B cell (primary cell): ENCODE results near the gene FNDC11. TPM values are rescaled to one million over a fixed set of nuclear protein-coding genes. Genes with fewer than 3 reads are reported as not detected.

Experiments
- ATAC-seq: fragments of 200-7000 bp; cut with Tn5 transposase; one replicate; pipeline ENCODE4 v1.10.0; 2021; ENCODE audit warnings: low read depth, mild to moderate bottlenecking, moderate number of reproducible peaks, moderate library complexity
- CTCF ChIA-PET: fragments of 350-600 bp; sonication (Branson Sonifier 250); formaldehyde crosslinking; loops from one replicate; lab custom pipeline; 2021; ENCODE audit warnings: antibody characterized with exemption, inconsistent platforms; lab: Charles Lee
- POLR2A ChIA-PET: fragments of 350-600 bp; sonication (Branson Sonifier 250); formaldehyde crosslinking; loops from one replicate; lab custom pipeline; 2021; ENCODE audit warnings: antibody characterized with exemption; lab: Charles Lee
- DNase-seq: peaks from one replicate; pipeline ENCODE4 v3.0.0; 2013
- H2AFZ ChIP-seq: 2 replicates; pipeline ENCODE4 v1.6.1; 2012; ENCODE audit warnings: mild to moderate bottlenecking, low read depth, low read length; ENCODE audit not compliant: insufficient read depth, poor library complexity, severe bottlenecking
- H3K27ac ChIP-seq, 2 donors: 1 replicate in 1 of 2; 2 replicates in 1 of 2; pipeline ENCODE4 v1.5.1; 2012 to 2013; ENCODE audit warnings: low read length in 2 of 2, mild to moderate bottlenecking in 2 of 2, moderate library complexity in 1 of 2
- H3K27me3 ChIP-seq, 4 experiments: fragments of 200-600 bp in 1 of 4; sonication (generic) in 1 of 4; replicated peaks in 1 of 4; 1 replicate in 2 of 4; 2 replicates in 2 of 4; pipeline versions ENCODE4 v1.6.1 to v1.7.0; 2013 to 2016; ENCODE audit warnings: low read length in 3 of 4, mild to moderate bottlenecking in 2 of 4, mixed read lengths in 1 of 4, moderate library complexity in 1 of 4; ENCODE audit not compliant: insufficient read depth in 4 of 4, control insufficient read depth in 3 of 4; ENCODE audit errors: control extremely low read depth in 1 of 4
- H3K36me3 ChIP-seq, 2 experiments: replicated peaks in 1 of 2; 1 replicate in 1 of 2; 2 replicates in 1 of 2; pipeline versions ENCODE4 v1.6.1 to v1.7.1; 2013; ENCODE audit warnings: low read length in 1 of 2; ENCODE audit not compliant: insufficient read depth in 2 of 2, control insufficient read depth in 1 of 2; ENCODE audit errors: control extremely low read depth in 1 of 2, extremely low read depth in 1 of 2
- H3K4me1 ChIP-seq, 2 donors: fragments of 200-600 bp in 1 of 2; sonication (generic) in 1 of 2; 1 replicate in 1 of 2; 2 replicates in 1 of 2; pipeline versions ENCODE4 v1.5.1 to v1.6.1; 2013 to 2017; ENCODE audit warnings: low read length in 2 of 2; ENCODE audit not compliant: control insufficient read depth in 2 of 2, insufficient read depth in 2 of 2
- H3K4me2 ChIP-seq: replicated peaks from 2 replicates; pipeline ENCODE3; 2012; ENCODE audit warnings: mild to moderate bottlenecking, low read depth, low read length; ENCODE audit not compliant: poor library complexity, severe bottlenecking
- H3K4me3 ChIP-seq, 5 experiments: fragments of 200-600 bp in 1 of 5; sonication (generic) in 1 of 5; 1 replicate in 3 of 5; 2 replicates in 2 of 5; pipeline versions ENCODE4 v1.5.1 to v1.7.0; 2011 to 2016; ENCODE audit warnings: low read length in 4 of 5, mild to moderate bottlenecking in 4 of 5, low read depth in 2 of 5, control low read depth in 1 of 5, moderate library complexity in 1 of 5; ENCODE audit not compliant: insufficient read depth in 1 of 5; ENCODE audit errors: control extremely low read depth in 1 of 5, extremely low read depth in 1 of 5
- H3K79me2 ChIP-seq: fragments of 200-600 bp; sonication (generic); one replicate; pipeline ENCODE4 v1.6.0; 2016; ENCODE audit warnings: low read length; ENCODE audit not compliant: control insufficient read depth, insufficient read depth
- H3K9ac ChIP-seq: fragments of 200-600 bp; sonication (generic); 2 replicates; pipeline ENCODE4 v1.6.1; 2017; ENCODE audit warnings: mild to moderate bottlenecking, low read length, moderate library complexity
- H3K9me3 ChIP-seq, 3 donors: one replicate each; pipeline versions ENCODE4 v1.6.1 to v1.7.1; 2013; ENCODE audit warnings: low read length in 2 of 3; ENCODE audit not compliant: control insufficient read depth in 2 of 3, insufficient read depth in 1 of 3; ENCODE audit errors: control extremely low read depth in 1 of 3
- H4K20me1 ChIP-seq: 2 replicates; pipeline ENCODE4 v1.6.0; 2012; ENCODE audit warnings: mild to moderate bottlenecking, low read length; ENCODE audit not compliant: insufficient read depth, control insufficient read depth, poor library complexity, severe bottlenecking
- H3K27ac Mint-ChIP-seq: one replicate; pipeline ENCODE4 v1.8.0; 2021; ENCODE audit warnings: mixed read lengths
- H3K27me3 Mint-ChIP-seq: one replicate; pipeline ENCODE4 v1.8.0; 2021; ENCODE audit warnings: mixed read lengths
- H3K4me1 Mint-ChIP-seq: one replicate; pipeline ENCODE4 v1.8.0; 2021; ENCODE audit warnings: mixed read lengths
- H3K4me3 Mint-ChIP-seq: one replicate; pipeline ENCODE4 v1.8.0; 2021; ENCODE audit warnings: mixed read lengths
- H3K9me3 Mint-ChIP-seq: one replicate; pipeline ENCODE4 v1.8.0; 2022; ENCODE audit warnings: mixed read lengths; ENCODE audit not compliant: insufficient read depth
- CTCF ChIP-seq: fragments of 200-600 bp; IDR thresholded peaks from one replicate; pipeline ENCODE4 v1.8.0; 2022; ENCODE audit warnings: antibody characterized with exemption, mild to moderate bottlenecking
- EZH2 ChIP-seq: IDR thresholded peaks from 2 replicates; pipeline ENCODE4 v1.6.1; 2012; ENCODE audit warnings: borderline replicate concordance, low read depth, mild to moderate bottlenecking, moderate library complexity, low read length; ENCODE audit not compliant: insufficient read depth, poor library complexity, severe bottlenecking
- WGBS: methylation state at CpG from one replicate; pipeline ENCODE4 v1.1.5; 2013; ENCODE audit warnings: missing lambda C conversion rate; ENCODE audit not compliant: insufficient coverage; 5-methylcytosine and 5-hydroxymethylcytosine counted together
- intact Hi-C: fragments of 100-400 bp; cut with micrococcal nuclease; formaldehyde crosslinking; loops from one replicate; pipeline ENCODE4 v1.10.0; 2022
- polyA plus RNA-seq: library from polyadenylated mRNA; depleted of rRNA; stranded (reverse); fragments of >200 nt; gene quantifications from 2 replicates; pipeline ENCODE4 v1.2.3, GENCODE V29; 2012
- total RNA-seq, 2 donors: library from RNA; stranded (reverse); fragments of 120-200 nt in 1 of 2; gene quantifications; 1 replicate in 1 of 2; 2 replicates in 1 of 2; pipeline versions ENCODE4 v1.2.3 to v1.2.4, GENCODE V29; 2013 to 2022

Gene FNDC11
- total and polyA plus RNA-seq, 2 donors (not counting 1 experiment from before 2014, with no cell fraction given) = 3.8 to 34.2 TPM

GRCh38 chr20:63518351-63518861 is 35.6 kb upstream of the FNDC11 start:
- peaks cover 25% of the 10 kb centered on the region for H4K20me1 ChIP-seq
- 93% methylated on average over 17 of the region's 20 CpGs for WGBS
- no peak overlapping the region for H3K4me3 ChIP-seq
- peaks cover 15% of the 10 kb centered on the region for H3K79me2 ChIP-seq
- no peak overlapping the region for H3K27ac ChIP-seq
- H3K4me1 Mint-ChIP-seq = peaks cover 18% of the 10 kb centered on the region
- ATAC-seq (no peak), DNase-seq (peak; percentile 23)
- ChIA-PET POLR2A (no interaction called here), CTCF (interaction anchor here (2.3 kb wide), 2 partner anchors 19 to 22 kb away, joined by 8 to 9 read pairs; partner anchors contain the start of gene PTK6)
- peaks cover 2% of the 10 kb centered on the region for H3K9me3 Mint-ChIP-seq
- no peak overlapping the region for H2AFZ ChIP-seq
- H3K4me1 ChIP-seq = peaks cover 16 to 23% of the 10 kb centered on the region in 2 donors
- peaks cover 0 to 10% (median 3%) of the 10 kb centered on the region in 4 experiments for H3K27me3 ChIP-seq
- H3K27ac Mint-ChIP-seq = peak overlapping the region; percentile 43
- H3K4me2 ChIP-seq = no peak overlapping the region
- TF ChIP-seq CTCF (no peak), EZH2 (no peak)
- H3K27me3 Mint-ChIP-seq = peaks cover 6% of the 10 kb centered on the region
- peaks cover 0 to 7% of the 10 kb centered on the region in 2 experiments for H3K36me3 ChIP-seq
- H3K4me3 Mint-ChIP-seq = peak overlapping the region; percentile 84
- H3K9ac ChIP-seq = no peak overlapping the region
- H3K9me3 ChIP-seq = peaks cover 0 to 14% (median 5%) of the 10 kb centered on the region in 3 donors
- intact Hi-C loops = no loop called here

- DNase-seq (no peak), ATAC-seq (no peak)
- Mint-ChIP-seq H3K27ac (peak overlapping the region; percentile 84), H3K9me3 (peaks cover 2% of the 10 kb centered on the region), H3K27me3 (peaks cover 4% of the 10 kb centered on the region), H3K4me3 (peak overlapping the region; percentile 84), H3K4me1 (peaks cover 20% of the 10 kb centered on the region)
- peaks cover 15% of the 10 kb centered on the region for H3K79me2 ChIP-seq
- H3K4me1 ChIP-seq = peaks cover 16 to 23% of the 10 kb centered on the region in 2 donors
- H3K9me3 ChIP-seq = peaks cover 0 to 21% (median 5%) of the 10 kb centered on the region in 3 donors
- TF ChIP-seq CTCF (no peak), EZH2 (no peak)
- H3K4me2 ChIP-seq = peak overlapping the region; percentile 94
- H3K36me3 ChIP-seq = peaks cover 0 to 7% of the 10 kb centered on the region in 2 experiments
- WGBS = 80% methylated on average over 31 of the region's 32 CpGs
- H3K4me3 ChIP-seq = peak overlapping the region in 4 of 5 experiments; percentile 70 to 79 (median 75)
- H4K20me1 ChIP-seq = peaks cover 29% of the 10 kb centered on the region
- peaks cover 0 to 10% (median 3%) of the 10 kb centered on the region in 4 experiments for H3K27me3 ChIP-seq
- H3K9ac ChIP-seq = peak overlapping the region; percentile 84
- intact Hi-C loops = no loop called here
- H2AFZ ChIP-seq = peak overlapping the region; percentile 96
- no peak overlapping the region for H3K27ac ChIP-seq
- CTCF ChIA-PET = interaction anchor here (2.3 kb wide), 2 partner anchors 19 to 22 kb away, joined by 8 to 9 read pairs; partner anchors contain the start of gene PTK6
- POLR2A ChIA-PET = no interaction called here
Observed at GRCh38 chr20:63518946-63519667, 34.9 kb upstream of the FNDC11 start.
